Body of pancreas (tissue), 4 donors: ENCODE results near the gene RETNLB. TPM values are rescaled to one million over a fixed set of nuclear protein-coding genes. Genes with fewer than 3 reads are reported as not detected.

Experiments used
- ATAC-seq: fragments of 150-250 bp; one replicate; pipeline ENCODE4 v1.9.1; 2016
- DNase-seq, 4 donors: peaks; one replicate each; pipeline ENCODE4 v3.0.0-alpha.2; 2019
- H3K27ac ChIP-seq, 4 donors: fragments of 200-600 bp; sonication (generic); 1 replicate in 3 of 4; 2 replicates in 1 of 4; pipeline versions ENCODE4 v1.5.1 to v1.6.1; 2016 to 2019; ENCODE audit warnings: mild to moderate bottlenecking in 1 of 4, mixed read lengths in 1 of 4, moderate library complexity in 1 of 4
- H3K27me3 ChIP-seq, 2 donors: fragments of 200-600 bp; sonication (generic); one replicate each; pipeline ENCODE4 v1.6.0; 2016; ENCODE audit warnings: mild to moderate bottlenecking in 1 of 2
- H3K36me3 ChIP-seq, 2 donors: fragments of 200-600 bp; sonication (generic); replicated peaks in 1 of 2; 2 replicates each; pipeline ENCODE4 v1.5.1; 2016; ENCODE audit warnings: low read depth in 2 of 2; ENCODE audit not compliant: insufficient read depth in 1 of 2
- H3K4me1 ChIP-seq: fragments of 200-600 bp; sonication (generic); one replicate; pipeline ENCODE4 v1.6.0; 2016
- H3K4me3 ChIP-seq, 2 donors: fragments of 200-600 bp; sonication (generic); 1 replicate in 1 of 2; 2 replicates in 1 of 2; pipeline ENCODE4 v1.5.1; 2016 to 2019
- H3K9me3 ChIP-seq, 3 donors: fragments of 200-600 bp; sonication (generic); 1 replicate in 2 of 3; 2 replicates in 1 of 3; pipeline ENCODE4 v1.5.1; 2016
- CTCF ChIP-seq, 7 experiments: fragments of 450-650 bp in 4 of 7; fragments of 200-600 bp in 3 of 7; sonication (generic) in 3 of 7; IDR thresholded peaks; one replicate each; pipeline ENCODE4 v1.5.1; 2016 to 2019; ENCODE audit warnings: antibody characterized with exemption in 7 of 7
- POLR2A ChIP-seq, 3 donors: fragments of 450-650 bp; IDR thresholded peaks; one replicate each; pipeline ENCODE4 v1.6.1; 2016; ENCODE audit warnings: antibody characterized with exemption in 3 of 3, mild to moderate bottlenecking in 2 of 3
- WGBS, 2 donors: methylation state at CpG; one replicate each; pipeline ENCODE4 v1.1.5; 2017; 5-methylcytosine and 5-hydroxymethylcytosine counted together
- intact Hi-C: fragments of 100-400 bp; cut with DNase I; formaldehyde crosslinking; loops from one replicate; pipeline ENCODE4 v1.15.1; 2023
- total RNA-seq, 2 donors: library from RNA; depleted of rRNA; stranded (reverse); fragments of >200 nt; gene quantifications; one replicate each; pipeline ENCODE4 v1.1.0, GENCODE V29; 2016

The RETNLB gene
- total RNA-seq, 2 donors from 2014 or later, result not detected

- H3K27ac ChIP-seq, result no peak overlapping the region
- intact Hi-C loops, result no loop called here
- H3K4me3 ChIP-seq, result no peak overlapping the region
- H3K36me3 ChIP-seq, result no peaks in the 10 kb centered on the region
- 81 to 90% methylated on average over 5 of the region's 5 CpGs for WGBS, 2 donors
- H3K4me1 ChIP-seq, result no peaks in the 10 kb centered on the region
- H3K9me3 ChIP-seq, result peaks cover 0 to 3% (median 0%) of the 10 kb centered on the region in 3 donors
- ATAC-seq, result no peak
- no peak for DNase-seq
- no peaks in the 10 kb centered on the region for H3K27me3 ChIP-seq
- TF ChIP-seq CTCF (IDR thresholded peaks at IDR 0.05), result no peak
- no peak for TF ChIP-seq POLR2A (IDR thresholded peaks at IDR 0.05)
Observed at GRCh38 chr3:108744762-108745161, 12.4 kb downstream of the RETNLB start.

- H3K27me3 ChIP-seq, result no peaks in the 10 kb centered on the region
- no peaks in the 10 kb centered on the region for H3K4me1 ChIP-seq
Observed at GRCh38 chr3:108742929-108743328, 14.3 kb downstream of the RETNLB start.

GRCh38 chr3:108736821-108737220, 20.4 kb downstream of the RETNLB start:
- Histone ChIP-seq H3K4me3 (no peak overlapping the region), H3K27ac (no peak overlapping the region), H3K36me3 (no peaks in the 10 kb centered on the region), H3K4me1 (no peaks in the 10 kb centered on the region), H3K27me3 (no peaks in the 10 kb centered on the region), H3K9me3 (no peaks in the 10 kb centered on the region)
- TF ChIP-seq CTCF (IDR thresholded peaks at IDR 0.05) (no peak), POLR2A (IDR thresholded peaks at IDR 0.05) (no peak)
- 83 to 85% methylated on average over 6 of the region's 6 CpGs for WGBS, 2 donors
- ATAC-seq, result no peak
- intact Hi-C loops, result no loop called here
- no peak for DNase-seq

More at GRCh38 chr3:108742929-108743328, 14.3 kb downstream of the RETNLB start:
- ATAC-seq, result no peak
- WGBS, 2 donors, result 78 to 93% methylated on average over 1 of the region's 1 CpG
- intact Hi-C loops, result no loop called here
- H3K9me3 ChIP-seq, result peaks cover 0 to 3% (median 0%) of the 10 kb centered on the region in 3 donors
- no peak overlapping the region for H3K4me3 ChIP-seq
- DNase-seq, result no peak
- no peaks in the 10 kb centered on the region for H3K36me3 ChIP-seq
- no peak overlapping the region for H3K27ac ChIP-seq
- no peak for TF ChIP-seq CTCF (IDR thresholded peaks at IDR 0.05)
- no peak for TF ChIP-seq POLR2A (IDR thresholded peaks at IDR 0.05)

- TF ChIP-seq POLR2A (IDR thresholded peaks at IDR 0.05), result no peak
- TF ChIP-seq CTCF (IDR thresholded peaks at IDR 0.05), result no peak
- Histone ChIP-seq H3K4me1 (peaks cover 7% of the 10 kb centered on the region), H3K9me3 (no peaks in the 10 kb centered on the region), H3K4me3 (no peak overlapping the region), H3K27me3 (no peaks in the 10 kb centered on the region), H3K27ac (no peak overlapping the region), H3K36me3 (no peaks in the 10 kb centered on the region)
- WGBS, 2 donors, result 15 to 22% methylated on average over 1 of the region's 1 CpG
- intact Hi-C loops, result no loop called here
- DNase-seq, result no peak
- ATAC-seq, result no peak
Observed at GRCh38 chr3:108728934-108729333, 28.3 kb downstream of the RETNLB start.

GRCh38 chr3:108728105-108728504, 29.1 kb downstream of the RETNLB start:
- no peak overlapping the region for H3K4me3 ChIP-seq
- no peaks in the 10 kb centered on the region for H3K27me3 ChIP-seq
- ATAC-seq (no peak), DNase-seq (no peak)
- H3K4me1 ChIP-seq, result peaks cover 7% of the 10 kb centered on the region
- intact Hi-C loops, result no loop called here
- no peaks in the 10 kb centered on the region for H3K36me3 ChIP-seq
- no peak overlapping the region for H3K27ac ChIP-seq
- no peaks in the 10 kb centered on the region for H3K9me3 ChIP-seq
- no peak for TF ChIP-seq CTCF (IDR thresholded peaks at IDR 0.05)
- TF ChIP-seq POLR2A (IDR thresholded peaks at IDR 0.05), result no peak
